NCI-H2227 (cell line): ENCODE results near the gene ELOVL7.
"Not testable (repeated sequence)": the region's sequence is repeated elsewhere in the genome, so short reads cannot be mapped to it uniquely, and the experiment has no call there.

Experiments
- DNase-seq: peaks from one replicate; lab custom pipeline; 2025; ENCODE audit not compliant: unreplicated experiment; lab: John Stamatoyannopoulos, UW

The ELOVL7 gene

GRCh38 chr5:60715201-60715928 is 128.7 kb downstream of the ELOVL7 start:
- not testable (repeated sequence) for DNase-seq

GRCh38 chr5:60712950-60713349 is 131.1 kb downstream of the ELOVL7 start:
- DNase-seq: no peak

GRCh38 chr5:60711892-60712291 is 132.2 kb downstream of the ELOVL7 start:
- not testable (repeated sequence) for DNase-seq

DNA sequence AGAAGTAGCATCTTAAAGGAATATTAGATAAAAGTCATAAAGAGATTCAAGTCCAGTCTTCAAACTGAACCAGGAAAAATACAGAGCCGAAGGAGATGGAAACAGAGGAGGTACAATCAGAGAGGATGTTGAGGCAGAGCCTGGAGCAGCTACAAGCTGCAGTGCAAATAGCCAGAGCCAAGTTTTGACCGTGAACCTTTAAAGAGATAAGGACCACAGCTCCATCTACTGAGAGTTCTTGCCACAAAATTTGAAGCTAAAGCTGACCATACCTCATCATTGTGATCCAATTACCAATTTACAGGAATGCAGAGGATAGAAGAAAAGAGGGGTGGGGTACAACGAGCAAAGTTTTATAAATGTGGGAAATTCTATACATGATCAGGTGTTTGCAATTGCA is 133.7 kb downstream of the ELOVL7 start:
- DNase-seq: no peak

DNA sequence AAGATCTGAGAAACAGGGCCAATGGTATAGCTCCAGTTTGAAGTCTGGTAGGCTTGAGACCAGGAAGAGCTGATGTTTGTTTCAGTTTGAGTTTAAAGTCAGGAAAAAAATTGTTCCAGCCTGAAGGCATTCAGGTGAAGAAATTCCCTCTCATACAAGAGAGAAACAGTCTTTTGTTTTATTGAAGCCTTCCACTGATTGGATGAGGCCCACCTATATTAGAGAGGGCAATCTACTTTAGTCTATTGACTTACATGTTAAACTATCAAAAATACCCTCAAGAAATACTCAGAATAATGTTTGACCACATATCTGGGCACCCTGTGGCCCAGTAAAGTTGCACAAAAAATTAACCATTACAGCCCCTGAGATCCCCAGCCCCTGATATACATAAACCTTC is 138.9 kb downstream of the ELOVL7 start:
- no peak for DNase-seq

DNA sequence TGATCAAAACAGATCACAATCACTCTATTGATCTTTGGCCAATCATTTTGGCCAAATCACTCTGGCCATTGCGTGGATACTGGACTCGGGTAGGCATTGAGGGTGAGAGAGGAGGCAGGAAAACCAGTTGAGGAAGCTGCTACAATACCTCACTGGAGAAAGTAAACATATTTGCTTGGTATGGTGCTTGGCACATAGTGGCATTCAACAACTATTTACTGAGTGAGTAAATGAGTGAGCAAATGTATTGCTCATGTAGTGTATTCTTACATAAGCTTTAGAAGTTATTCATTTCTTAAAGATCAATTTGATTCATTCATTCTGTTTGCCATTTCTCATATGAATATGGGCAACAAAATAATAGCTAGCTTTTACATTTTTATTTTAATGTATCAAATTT is 140.1 kb downstream of the ELOVL7 start:
- no peak for DNase-seq
